Islet precursor cell (in vitro differentiated cells): ENCODE results near the gene MIAT.

Source experiments
- DNase-seq: peaks from one replicate; pipeline ENCODE4 v3.0.0-alpha.2; 2018

MIAT gene

GRCh38 chr22:26632422-26633155, 24.8 kb upstream of the MIAT start:
- no peak for DNase-seq

GRCh38 chr22:26634189-26634588, 23.2 kb upstream of the MIAT start:
- no peak for DNase-seq

GRCh38 chr22:26635117-26635516, 22.3 kb upstream of the MIAT start:
- DNase-seq: no peak

- DNase-seq: no peak
Measured at GRCh38 chr22:26636296-26636695, 21.1 kb upstream of the MIAT start.

- DNase-seq: no peak
Measured at GRCh38 chr22:26642465-26643417, 14.6 kb upstream of the MIAT start.

GRCh38 chr22:26643418-26644100, 13.8 kb upstream of the MIAT start:
- no peak for DNase-seq

- DNase-seq: peak; percentile 79
Measured at GRCh38 chr22:26646158-26646557, 11.2 kb upstream of the MIAT start.

- peak; percentile 72 for DNase-seq
Measured at GRCh38 chr22:26648011-26648497, 9.3 kb upstream of the MIAT start.

GRCh38 chr22:26648528-26649388, 8.6 kb upstream of the MIAT start:
- DNase-seq: no peak

GRCh38 chr22:26650722-26651421, 6.5 kb upstream of the MIAT start:
- no peak for DNase-seq

- no peak for DNase-seq
Measured at GRCh38 chr22:26651815-26652214, 5.6 kb upstream of the MIAT start.

- no peak for DNase-seq
Measured at GRCh38 chr22:26658161-26658560, 773 bp downstream of the MIAT start.

- DNase-seq: peak; percentile 97
Measured at GRCh38 chr22:26658671-26659478, 1.5 kb downstream of the MIAT start.

GRCh38 chr22:26660356-26660755, 3.0 kb downstream of the MIAT start:
- no peak for DNase-seq

GRCh38 chr22:26660961-26661578, 3.7 kb downstream of the MIAT start:
- DNase-seq: no peak

- DNase-seq: no peak
Measured at GRCh38 chr22:26662160-26662559, 4.8 kb downstream of the MIAT start.

- no peak for DNase-seq
Measured at GRCh38 chr22:26663374-26663923, 6.1 kb downstream of the MIAT start.

- no peak for DNase-seq
Measured at GRCh38 chr22:26665813-26666231, 8.4 kb downstream of the MIAT start.

- no peak for DNase-seq
Measured at GRCh38 chr22:26667140-26667539, 9.8 kb downstream of the MIAT start.

GRCh38 chr22:26669060-26669481, 11.7 kb downstream of the MIAT start:
- DNase-seq: peak; percentile 82
